HEK293 (cell line): ENCODE data around the gene NEB.

Experiments used
- CTCF ChIA-PET: fragments of 350-600 bp; formaldehyde crosslinking; extraction: SDS; loops from one replicate; lab custom pipeline; 2021; ENCODE audit warnings: antibody characterized with exemption; lab: Yijun Ruan, JAX
- POLR2A ChIA-PET: fragments of 300-600 bp; formaldehyde crosslinking; extraction: SDS; loops from one replicate; lab custom pipeline; 2020; ENCODE audit warnings: antibody characterized with exemption, inconsistent platforms; lab: Yijun Ruan, JAX
- H3K27ac ChIP-seq: fragments of 200-500 bp; sonication (Bioruptor generic); 2 replicates; pipeline ENCODE4 v1.5.1; 2014; ENCODE audit warnings: low read depth, low read length, control low read depth, inconsistent platforms; ENCODE audit errors: extremely low read depth
- H3K36me3 ChIP-seq, 2 experiments: fragments of 200-500 bp in 1 of 2; sonication (Bioruptor generic) in 1 of 2; 1 replicate in 1 of 2; 2 replicates in 1 of 2; pipeline ENCODE4 v1.5.1; 2014 to 2017; ENCODE audit warnings: inconsistent platforms in 2 of 2, low read length in 2 of 2; ENCODE audit not compliant: control insufficient read depth in 2 of 2, insufficient read depth in 1 of 2
- H3K4me1 ChIP-seq: fragments of 200-500 bp; sonication (Bioruptor generic); 2 replicates; pipeline ENCODE4 v1.5.1; 2014; ENCODE audit warnings: mild to moderate bottlenecking, low read length, inconsistent platforms; ENCODE audit not compliant: control insufficient read depth, insufficient read depth
- H3K4me3 ChIP-seq: 2 replicates; pipeline ENCODE4 v1.5.1; 2011; ENCODE audit warnings: low read depth, mild to moderate bottlenecking, control low read depth, low read length, moderate library complexity
- H3K9me3 ChIP-seq: fragments of 200-500 bp; sonication (Bioruptor generic); 2 replicates; pipeline ENCODE4 v1.5.1; 2014; ENCODE audit warnings: low read depth, low read length, inconsistent platforms; ENCODE audit not compliant: control insufficient read depth, insufficient read depth
- BCL11B ChIP-seq: fragments of 450-650 bp; formaldehyde crosslinking; IDR thresholded peaks from 2 replicates; pipeline ENCODE4 v1.5.1; 2016; ENCODE audit warnings: low read depth, missing biosample characterization, missing genetic modification characterization
- ELK4 ChIP-seq: IDR thresholded peaks from 2 replicates; pipeline ENCODE4 v1.6.1; 2011; ENCODE audit warnings: mild to moderate bottlenecking, low read depth, low read length, borderline replicate concordance
- GLIS2 ChIP-seq: fragments of 450-650 bp; formaldehyde crosslinking; IDR thresholded peaks from 2 replicates; pipeline ENCODE4 v1.5.1; 2016; ENCODE audit warnings: missing biosample characterization, missing genetic modification characterization
- PRDM4 ChIP-seq: fragments of 450-650 bp; formaldehyde crosslinking; IDR thresholded peaks from 2 replicates; pipeline ENCODE4 v1.5.1; 2017; ENCODE audit warnings: missing biosample characterization, missing genetic modification characterization
- RBAK ChIP-seq: fragments of 450-650 bp; formaldehyde crosslinking; IDR thresholded peaks from 2 replicates; pipeline ENCODE4 v1.5.1; 2016; ENCODE audit warnings: missing biosample characterization, missing genetic modification characterization
- SALL2 ChIP-seq: fragments of 450-650 bp; formaldehyde crosslinking; IDR thresholded peaks from 2 replicates; pipeline ENCODE4 v1.5.0; 2017; ENCODE audit warnings: missing biosample characterization, mild to moderate bottlenecking, missing genetic modification characterization, borderline replicate concordance
- SETDB1 ChIP-seq: IDR thresholded peaks from one replicate; pipeline ENCODE4 v1.6.1; 2017; ENCODE audit warnings: mild to moderate bottlenecking, low read length, moderate library complexity, mixed read lengths; ENCODE audit not compliant: insufficient read length
- TCF7L2 ChIP-seq: IDR thresholded peaks from 2 replicates; pipeline ENCODE4 v1.6.1; 2011; ENCODE audit warnings: low read depth, mild to moderate bottlenecking, inconsistent platforms, low read length, moderate library complexity, borderline replicate concordance
- ZNF138 ChIP-seq: fragments of 450-650 bp; formaldehyde crosslinking; IDR thresholded peaks from 2 replicates; pipeline ENCODE4 v1.5.1; 2016; ENCODE audit warnings: missing biosample characterization, missing genetic modification characterization, borderline replicate concordance
- ZNF175 ChIP-seq: fragments of 450-650 bp; formaldehyde crosslinking; IDR thresholded peaks from 2 replicates; pipeline ENCODE4 v1.5.1; 2016; ENCODE audit warnings: missing biosample characterization, missing genetic modification characterization
- ZNF202 ChIP-seq: fragments of 450-650 bp; formaldehyde crosslinking; IDR thresholded peaks from 2 replicates; pipeline ENCODE4 v1.5.1; 2016; ENCODE audit warnings: missing biosample characterization, missing genetic modification characterization, borderline replicate concordance
- ZNF23 ChIP-seq: fragments of 450-650 bp; formaldehyde crosslinking; IDR thresholded peaks from 2 replicates; pipeline ENCODE4 v1.5.1; 2016; ENCODE audit warnings: missing biosample characterization, missing genetic modification characterization, borderline replicate concordance
- ZNF24 ChIP-seq: fragments of 450-650 bp; formaldehyde crosslinking; IDR thresholded peaks from 2 replicates; pipeline ENCODE4 v1.5.1; 2016; ENCODE audit warnings: missing biosample characterization, missing genetic modification characterization
- ZNF248 ChIP-seq: fragments of 450-650 bp; formaldehyde crosslinking; IDR thresholded peaks from 2 replicates; pipeline ENCODE4 v1.5.1; 2017; ENCODE audit warnings: missing biosample characterization, missing genetic modification characterization
- ZNF423 ChIP-seq: fragments of 450-650 bp; formaldehyde crosslinking; IDR thresholded peaks from 2 replicates; pipeline ENCODE4 v1.5.1; 2016; ENCODE audit warnings: missing biosample characterization, missing genetic modification characterization
- ZNF513 ChIP-seq: fragments of 450-650 bp; IDR thresholded peaks from 2 replicates; pipeline ENCODE4 v1.5.1; 2018; ENCODE audit warnings: missing biosample characterization, missing genetic modification characterization
- ZNF621 ChIP-seq: fragments of 450-650 bp; formaldehyde crosslinking; IDR thresholded peaks from 2 replicates; pipeline ENCODE4 v1.5.1; 2017; ENCODE audit warnings: missing biosample characterization, missing genetic modification characterization
- ZNF629 ChIP-seq: fragments of 450-650 bp; formaldehyde crosslinking; IDR thresholded peaks from 2 replicates; pipeline ENCODE4 v1.5.1; 2017; ENCODE audit warnings: missing biosample characterization, missing genetic modification characterization
- ZNF747 ChIP-seq: fragments of 450-650 bp; formaldehyde crosslinking; IDR thresholded peaks from 2 replicates; pipeline ENCODE4 v1.5.1; 2016; ENCODE audit warnings: missing biosample characterization, missing genetic modification characterization
- ZNF837 ChIP-seq: fragments of 450-650 bp; formaldehyde crosslinking; IDR thresholded peaks from 2 replicates; pipeline ENCODE4 v1.5.1; 2016; ENCODE audit warnings: missing biosample characterization, missing genetic modification characterization
- ZSCAN16 ChIP-seq: fragments of 450-650 bp; formaldehyde crosslinking; IDR thresholded peaks from 2 replicates; pipeline ENCODE4 v1.5.1; 2016; ENCODE audit warnings: missing biosample characterization, missing genetic modification characterization
- TF ChIP-seq, protein P1 (sequence below): fragments of 450-650 bp; formaldehyde crosslinking; IDR thresholded peaks from 2 replicates; pipeline ENCODE4 v1.5.1; 2016; ENCODE audit warnings: missing biosample characterization, missing genetic modification characterization
- TF ChIP-seq, protein P2 (sequence below): fragments of 450-650 bp; formaldehyde crosslinking; IDR thresholded peaks from 2 replicates; pipeline ENCODE4 v1.5.1; 2016; ENCODE audit warnings: missing biosample characterization, missing genetic modification characterization

The NEB gene

DNA sequence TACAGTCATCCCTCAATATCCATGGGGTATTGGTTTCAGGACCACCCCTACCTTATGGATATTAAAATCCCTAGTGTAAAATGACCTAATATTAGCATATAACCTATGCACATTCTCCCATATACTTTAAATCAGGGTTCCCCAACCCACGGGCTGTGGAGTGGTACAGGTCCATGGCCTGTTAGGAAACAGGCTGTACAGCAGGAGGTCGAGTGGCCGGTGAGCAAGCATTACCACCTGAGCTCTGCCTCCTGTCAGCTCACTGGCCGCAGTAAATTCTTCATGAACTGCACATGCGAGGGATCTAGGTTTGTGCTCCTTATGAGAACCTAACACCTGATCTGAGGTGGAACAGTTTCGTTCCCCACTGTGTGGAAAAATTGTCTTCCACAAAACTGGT, 250.7 kb downstream of the NEB start:
- H3K9me3 ChIP-seq, result no peaks in the 10 kb centered on the region
- no peaks in the 10 kb centered on the region for H3K4me1 ChIP-seq
- TF ChIP-seq TCF7L2 (no peak), SETDB1 (no peak), SALL2 (no peak), BCL11B (no peak), PRDM4 (tag by site-specific recombination) (no peak), ZSCAN16 (no peak), ZNF175 (tag by site-specific recombination) (no peak), ELK4 (no peak), ZNF248 (no peak), RBAK (tag by site-specific recombination) (no peak), ZNF138 (no peak)
- TF ChIP-seq, protein P1, sequence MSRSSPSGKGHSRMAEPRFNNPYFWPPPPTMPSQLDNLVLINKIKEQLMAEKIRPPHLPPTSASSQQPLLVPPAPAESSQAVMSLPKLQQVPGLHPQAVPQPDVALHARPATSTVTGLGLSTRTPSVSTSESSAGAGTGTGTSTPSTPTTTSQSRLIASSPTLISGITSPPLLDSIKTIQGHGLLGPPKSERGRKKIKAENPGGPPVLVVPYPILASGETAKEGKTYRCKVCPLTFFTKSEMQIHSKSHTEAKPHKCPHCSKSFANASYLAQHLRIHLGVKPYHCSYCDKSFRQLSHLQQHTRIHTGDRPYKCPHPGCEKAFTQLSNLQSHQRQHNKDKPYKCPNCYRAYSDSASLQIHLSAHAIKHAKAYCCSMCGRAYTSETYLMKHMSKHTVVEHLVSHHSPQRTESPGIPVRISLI (tag by site-specific recombination), result no peak
- H3K36me3 ChIP-seq, result peaks cover 0 to 64% of the 10 kb centered on the region in 2 experiments
- H3K4me3 ChIP-seq, result no peak overlapping the region
- no peak overlapping the region for H3K27ac ChIP-seq
- ChIA-PET CTCF (no interaction called here), POLR2A (no interaction called here)

GRCh38 chr2:151482171-151482725, 252.0 kb downstream of the NEB start:
- H3K4me3 ChIP-seq, result no peak overlapping the region
- H3K36me3 ChIP-seq, result peaks cover 2 to 68% of the 10 kb centered on the region in 2 experiments
- POLR2A ChIA-PET, result no interaction called here
- no peaks in the 10 kb centered on the region for H3K9me3 ChIP-seq
- CTCF ChIA-PET, result no interaction called here
- H3K27ac ChIP-seq, result no peak overlapping the region
- H3K4me1 ChIP-seq, result no peaks in the 10 kb centered on the region
- TF ChIP-seq TCF7L2 (no peak), ZNF747 (no peak), ZNF175 (tag by site-specific recombination) (no peak), ZNF24 (tag by site-specific recombination) (no peak), ZNF23 (tag by site-specific recombination) (no peak), ZNF629 (tag by site-specific recombination) (no peak), ZNF837 (tag by site-specific recombination) (no peak), GLIS2 (tag by site-specific recombination) (no peak), BCL11B (no peak), ZNF513 (tag by site-specific recombination) (no peak), ZNF202 (tag by site-specific recombination) (no peak), ZNF423 (tag by site-specific recombination) (no peak), ZNF248 (no peak), ZNF621 (tag by site-specific recombination) (no peak)
- TF ChIP-seq, protein P2, sequence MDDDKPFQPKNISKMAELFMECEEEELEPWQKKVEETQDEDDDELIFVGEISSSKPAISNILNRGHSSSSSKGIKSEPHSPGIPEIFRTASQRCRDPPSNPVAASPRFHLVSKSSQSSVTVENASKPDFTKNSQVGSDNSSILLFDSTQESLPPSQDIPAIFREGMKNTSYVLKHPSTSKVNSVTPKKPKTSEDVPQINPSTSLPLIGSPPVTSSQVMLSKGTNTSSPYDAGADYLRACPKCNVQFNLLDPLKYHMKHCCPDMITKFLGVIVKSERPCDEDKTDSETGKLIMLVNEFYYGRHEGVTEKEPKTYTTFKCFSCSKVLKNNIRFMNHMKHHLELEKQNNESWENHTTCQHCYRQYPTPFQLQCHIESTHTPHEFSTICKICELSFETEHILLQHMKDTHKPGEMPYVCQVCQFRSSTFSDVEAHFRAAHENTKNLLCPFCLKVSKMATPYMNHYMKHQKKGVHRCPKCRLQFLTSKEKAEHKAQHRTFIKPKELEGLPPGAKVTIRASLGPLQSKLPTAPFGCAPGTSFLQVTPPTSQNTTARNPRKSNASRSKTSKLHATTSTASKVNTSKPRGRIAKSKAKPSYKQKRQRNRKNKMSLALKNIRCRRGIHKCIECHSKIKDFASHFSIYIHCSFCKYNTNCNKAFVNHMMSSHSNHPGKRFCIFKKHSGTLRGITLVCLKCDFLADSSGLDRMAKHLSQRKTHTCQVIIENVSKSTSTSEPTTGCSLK (tag by site-specific recombination), result no peak
